ENCODE data around the gene HNRNPLL.

DNA sequence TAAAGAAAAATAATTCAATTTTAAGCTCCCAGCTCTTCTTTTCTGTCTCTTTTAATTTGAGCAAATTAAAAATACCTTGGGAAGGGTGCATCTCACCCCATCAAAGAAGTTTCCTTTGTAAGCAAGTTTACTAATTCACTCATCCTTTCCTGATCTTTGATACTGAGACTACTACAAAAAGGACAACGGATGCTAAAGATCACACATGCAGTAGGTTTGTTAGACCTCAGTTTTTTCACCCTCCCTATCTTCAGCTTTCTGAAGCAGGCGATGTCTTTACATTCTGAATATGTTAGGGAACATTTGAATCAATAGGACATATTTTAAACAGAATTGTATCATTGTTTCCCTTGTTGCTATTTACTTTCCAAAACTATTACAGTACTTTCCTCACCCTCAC, 6.0 kb upstream of the HNRNPLL start:
- no peak for TF ChIP-seq EZH2 (IDR thresholded peaks at IDR 0.05)
- no peak for TF ChIP-seq POLR2AphosphoS5 (IDR thresholded peaks at IDR 0.05; ENCODE audit: borderline replicate concordance, low read depth, low read length)
- no peak for TF ChIP-seq FOXP2 (optimal IDR thresholded peaks at IDR 0.05; ENCODE audit: control extremely low read depth, extremely low read length, insufficient read depth)

Measured in SK-N-MC (cell line).